Thymus (tissue), 11 donors: ENCODE measurements around the gene CDON. TPM values are rescaled to one million over a fixed set of nuclear protein-coding genes. Genes with fewer than 3 reads are reported as not detected.

ENCODE experiments used
- DNase-seq, 9 donors: peaks; one replicate each; pipeline ENCODE4 v3.0.0-alpha.2; 2013; ENCODE audit warnings: low spot score in 9 of 9, low read depth in 6 of 9, missing footprints in 1 of 9
- H3K27ac ChIP-seq, 2 donors: one replicate each; pipeline ENCODE4 v1.5.1; 2013; ENCODE audit warnings: control low read depth in 1 of 2, low read depth in 1 of 2, low read length in 1 of 2, mild to moderate bottlenecking in 1 of 2, moderate library complexity in 1 of 2
- H3K27me3 ChIP-seq, 2 donors: one replicate each; pipeline ENCODE4 v1.5.1; 2013; ENCODE audit warnings: low read length in 1 of 2; ENCODE audit not compliant: control insufficient read depth in 2 of 2, insufficient read depth in 1 of 2
- H3K36me3 ChIP-seq, 2 donors: one replicate each; pipeline ENCODE4 v1.5.1; 2013; ENCODE audit warnings: low read length in 1 of 2, mild to moderate bottlenecking in 1 of 2, moderate library complexity in 1 of 2; ENCODE audit not compliant: control insufficient read depth in 2 of 2, insufficient read depth in 2 of 2
- H3K4me1 ChIP-seq, 2 donors: one replicate each; pipeline ENCODE4 v1.5.1; 2013; ENCODE audit warnings: low read length in 2 of 2; ENCODE audit not compliant: control insufficient read depth in 2 of 2, insufficient read depth in 2 of 2
- H3K4me3 ChIP-seq, 2 donors: one replicate each; pipeline ENCODE4 v1.5.1; 2013; ENCODE audit warnings: low read length in 2 of 2, control low read depth in 1 of 2, mild to moderate bottlenecking in 1 of 2
- H3K9me3 ChIP-seq, 2 donors: one replicate each; pipeline ENCODE4 v1.5.1; 2013; ENCODE audit warnings: low read length in 1 of 2, mild to moderate bottlenecking in 1 of 2; ENCODE audit not compliant: control insufficient read depth in 2 of 2, insufficient read depth in 1 of 2
- WGBS: extraction: QIAGEN DNeasy Blood & Tissue Kit; methylation state at CpG from one replicate; pipeline ENCODE4 v1.1.7; 2013; 5-methylcytosine and 5-hydroxymethylcytosine counted together
- polyA plus RNA-seq: library from polyadenylated mRNA; stranded (reverse); fragments of 200-250 nt; gene quantifications from one replicate; pipeline ENCODE4 v1.2.3, GENCODE V29; 2013
- total RNA-seq: library from RNA; stranded (reverse); fragments of 120-200 nt; gene quantifications from one replicate; pipeline ENCODE4 v1.2.4, GENCODE V29; 2013
- donor health status: healthy.

CDON gene
- total and polyA plus RNA-seq, 2 donors = 1.4 to 3.9 TPM

- Histone ChIP-seq H3K36me3 (no peaks in the 10 kb centered on the region), H3K27ac (no peak overlapping the region), H3K4me3 (no peak overlapping the region), H3K9me3 (no peaks in the 10 kb centered on the region), H3K4me1 (no peaks in the 10 kb centered on the region), H3K27me3 (no peaks in the 10 kb centered on the region)
- DNase-seq = no peak
- 65% methylated on average over 7 of the region's 7 CpGs for WGBS
Measured at GRCh38 chr11:126102436-126102981, 39.8 kb upstream of the CDON start.

- H3K4me1 ChIP-seq = no peaks in the 10 kb centered on the region
- no peak for DNase-seq
- H3K27ac ChIP-seq = no peak overlapping the region
- no peaks in the 10 kb centered on the region for H3K36me3 ChIP-seq
- H3K27me3 ChIP-seq = no peaks in the 10 kb centered on the region
- WGBS = 83% methylated on average over 5 of the region's 5 CpGs
- H3K9me3 ChIP-seq = no peaks in the 10 kb centered on the region
- H3K4me3 ChIP-seq = no peak overlapping the region
Measured at GRCh38 chr11:126101930-126102283, 39.2 kb upstream of the CDON start.

- Histone ChIP-seq H3K4me3 (no peak overlapping the region), H3K9me3 (no peaks in the 10 kb centered on the region), H3K4me1 (no peaks in the 10 kb centered on the region), H3K36me3 (no peaks in the 10 kb centered on the region), H3K27me3 (no peaks in the 10 kb centered on the region), H3K27ac (no peak overlapping the region)
- 90% methylated on average over 11 of the region's 11 CpGs for WGBS
- DNase-seq = no peak
Measured at GRCh38 chr11:126101251-126101929, 38.7 kb upstream of the CDON start.

- H3K4me1 ChIP-seq = no peaks in the 10 kb centered on the region
- no peak overlapping the region for H3K4me3 ChIP-seq
- no peaks in the 10 kb centered on the region for H3K36me3 ChIP-seq
- H3K27me3 ChIP-seq = no peaks in the 10 kb centered on the region
- H3K27ac ChIP-seq = no peak overlapping the region
- DNase-seq = no peak
- no peaks in the 10 kb centered on the region for H3K9me3 ChIP-seq
- WGBS = 96% methylated on average over 5 of the region's 5 CpGs
Measured at GRCh38 chr11:126100716-126101115, 38.0 kb upstream of the CDON start.

- H3K36me3 ChIP-seq = no peaks in the 10 kb centered on the region
Measured at GRCh38 chr11:126098204-126098769, 35.6 kb upstream of the CDON start.

GRCh38 chr11:126095745-126096144 lies 33.1 kb upstream of the CDON start:
- Histone ChIP-seq H3K4me3 (no peak overlapping the region), H3K9me3 (no peaks in the 10 kb centered on the region), H3K27me3 (no peaks in the 10 kb centered on the region), H3K4me1 (no peaks in the 10 kb centered on the region), H3K36me3 (no peaks in the 10 kb centered on the region), H3K27ac (no peak overlapping the region)
- DNase-seq = no peak
- WGBS = 95% methylated on average over 4 of the region's 4 CpGs

More at GRCh38 chr11:126098204-126098769, 35.6 kb upstream of the CDON start:
- no peak overlapping the region for H3K27ac ChIP-seq
- no peaks in the 10 kb centered on the region for H3K27me3 ChIP-seq
- H3K4me3 ChIP-seq = no peak overlapping the region
- WGBS = 80% methylated on average over 7 of the region's 7 CpGs
- DNase-seq = no peak
- H3K9me3 ChIP-seq = no peaks in the 10 kb centered on the region
- no peaks in the 10 kb centered on the region for H3K4me1 ChIP-seq

GRCh38 chr11:126090452-126090851 lies 27.8 kb upstream of the CDON start:
- no peaks in the 10 kb centered on the region for H3K4me1 ChIP-seq
- WGBS = 97% methylated on average over 5 of the region's 5 CpGs
- no peak overlapping the region for H3K4me3 ChIP-seq
- no peaks in the 10 kb centered on the region for H3K9me3 ChIP-seq
- DNase-seq = no peak
- no peak overlapping the region for H3K27ac ChIP-seq
- H3K27me3 ChIP-seq = no peaks in the 10 kb centered on the region
- no peaks in the 10 kb centered on the region for H3K36me3 ChIP-seq

GRCh38 chr11:126088999-126089398 lies 26.3 kb upstream of the CDON start:
- 81% methylated on average over 1 of the region's 1 CpG for WGBS
- no peak for DNase-seq
- H3K4me1 ChIP-seq = peaks cover 2 to 9% of the 10 kb centered on the region in 2 donors

GRCh38 chr11:126086248-126086647 lies 23.6 kb upstream of the CDON start:
- no peak for DNase-seq
- no peak overlapping the region for H3K4me3 ChIP-seq
- peaks cover 6 to 23% of the 10 kb centered on the region in 2 donors for H3K4me1 ChIP-seq
- H3K27ac ChIP-seq = no peak overlapping the region
- H3K9me3 ChIP-seq = no peaks in the 10 kb centered on the region
- H3K27me3 ChIP-seq = no peaks in the 10 kb centered on the region
- 77% methylated on average over 5 of the region's 5 CpGs for WGBS
- H3K36me3 ChIP-seq = no peaks in the 10 kb centered on the region

More at GRCh38 chr11:126088999-126089398, 26.3 kb upstream of the CDON start:
- Histone ChIP-seq H3K27me3 (no peaks in the 10 kb centered on the region), H3K9me3 (no peaks in the 10 kb centered on the region), H3K27ac (no peak overlapping the region), H3K36me3 (no peaks in the 10 kb centered on the region), H3K4me3 (no peak overlapping the region)
